Activated T-cell treated with anti-CD3 and anti-CD28 coated beads for 1 hour (primary cell): ENCODE measurements around the gene JCAD.
"Not testable (repeated sequence)": the region's sequence is repeated elsewhere in the genome, so short reads cannot be mapped to it uniquely, and the experiment has no call there.

Source experiments
- DNase-seq: peaks from one replicate; pipeline ENCODE4 v3.0.0-alpha.2; 2020; ENCODE audit warnings: low read depth

Gene JCAD

GRCh38 chr10:29987471-29987870, 71.9 kb downstream of the JCAD start:
- no peak for DNase-seq

DNA sequence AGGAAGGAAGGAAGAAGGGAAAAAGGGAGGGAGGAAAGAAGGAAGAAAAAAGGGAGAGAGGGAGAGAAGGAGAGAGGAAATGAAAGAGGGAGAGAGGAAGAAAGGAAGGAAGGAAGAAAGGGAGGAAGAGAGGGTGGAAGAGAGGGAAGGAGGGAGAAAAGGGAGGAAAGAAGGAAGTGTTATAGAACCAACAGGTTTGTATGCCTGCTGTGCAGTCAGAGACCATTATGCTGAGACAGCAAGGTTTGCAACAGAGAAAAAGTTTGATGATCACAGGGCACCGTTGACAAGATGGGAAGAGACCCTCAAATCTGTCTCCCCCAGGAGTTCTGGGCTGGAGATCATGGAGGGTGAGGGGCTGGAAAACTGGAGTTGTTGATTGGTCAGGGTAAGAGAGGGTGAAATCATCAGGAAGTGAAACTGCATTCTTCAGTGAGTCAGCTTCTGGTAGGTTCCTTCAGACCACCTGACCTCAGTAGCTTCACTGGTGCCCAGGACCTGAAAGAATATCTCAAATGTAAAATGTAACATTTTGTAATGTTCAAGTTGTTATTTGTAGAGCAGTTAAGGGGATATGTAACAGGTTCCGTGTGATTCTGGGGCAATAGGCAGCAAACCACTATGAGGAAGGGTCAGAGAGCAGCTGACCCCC, 76.3 kb downstream of the JCAD start:
- no peak for DNase-seq

DNA sequence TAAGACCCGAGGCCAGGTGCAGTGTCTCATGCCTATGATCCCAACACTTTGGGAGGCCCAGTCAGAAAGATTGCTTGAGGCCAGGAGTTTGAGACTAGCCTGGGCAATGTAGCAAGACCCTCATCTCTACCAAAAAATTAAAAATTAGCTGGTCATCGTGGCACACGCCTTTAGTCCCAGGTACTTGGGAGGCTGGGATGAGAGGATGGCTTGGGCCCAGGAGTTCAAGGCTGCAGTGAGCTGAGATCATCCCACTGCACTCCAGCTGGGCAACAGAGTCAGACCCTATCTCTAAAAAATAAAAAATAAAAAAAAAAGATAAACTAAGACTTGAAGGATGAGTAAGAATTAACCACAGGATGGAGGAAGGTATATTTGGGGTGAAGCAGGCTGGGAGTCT, 77.9 kb downstream of the JCAD start:
- no peak for DNase-seq

GRCh38 chr10:29980084-29980483, 79.3 kb downstream of the JCAD start:
- no peak for DNase-seq

GRCh38 chr10:29979421-29979779, 80.0 kb downstream of the JCAD start:
- not testable (repeated sequence) for DNase-seq

GRCh38 chr10:29977171-29977570, 82.2 kb downstream of the JCAD start:
- no peak for DNase-seq

- no peak for DNase-seq
Measured at GRCh38 chr10:29976134-29976533, 83.3 kb downstream of the JCAD start.

- no peak for DNase-seq
Measured at GRCh38 chr10:29974773-29975172, 84.6 kb downstream of the JCAD start.

- DNase-seq: no peak
Measured at GRCh38 chr10:29973921-29974320, 85.5 kb downstream of the JCAD start.

DNA sequence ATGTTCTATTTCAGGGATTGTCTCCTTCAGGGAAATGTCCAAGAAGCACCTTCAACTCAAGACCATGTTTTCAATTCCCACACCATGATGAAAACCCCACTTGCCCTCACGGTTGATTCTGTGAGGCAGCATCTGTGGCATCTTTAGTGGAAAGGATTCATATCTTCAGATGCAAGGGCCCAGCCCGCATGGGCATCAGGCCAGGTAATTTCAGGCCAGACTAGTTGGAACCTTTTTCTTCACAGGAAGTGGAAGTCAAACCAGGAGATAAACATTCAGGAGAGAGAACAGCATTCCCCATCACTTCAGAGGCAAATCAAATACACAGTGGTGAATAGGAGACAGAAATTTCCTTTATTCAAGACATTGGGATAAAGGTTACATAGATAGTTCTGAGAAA, 88.8 kb downstream of the JCAD start:
- no peak for DNase-seq

GRCh38 chr10:29970012-29970396, 89.4 kb downstream of the JCAD start:
- DNase-seq: no peak

GRCh38 chr10:29969255-29970011, 90.0 kb downstream of the JCAD start:
- DNase-seq: no peak

DNA sequence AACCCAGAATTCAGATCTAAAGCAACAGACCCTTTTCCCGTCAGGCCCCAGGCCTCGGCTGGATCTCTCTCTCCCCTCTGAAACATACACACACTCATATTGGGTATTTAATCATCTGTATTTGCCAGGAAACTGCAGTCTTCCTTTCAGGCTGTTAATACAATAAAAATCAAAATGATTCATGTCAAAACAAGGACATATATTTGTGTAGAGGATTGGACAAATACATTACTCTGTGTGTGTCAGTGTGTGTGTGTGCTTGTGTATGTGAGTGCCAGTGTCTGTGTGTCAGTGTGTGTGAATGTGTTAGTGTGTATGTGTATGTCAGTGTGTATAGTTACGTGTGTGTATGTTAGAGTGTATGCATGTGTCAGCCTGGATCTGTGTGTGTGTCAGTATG, 90.8 kb downstream of the JCAD start:
- no peak for DNase-seq

DNA sequence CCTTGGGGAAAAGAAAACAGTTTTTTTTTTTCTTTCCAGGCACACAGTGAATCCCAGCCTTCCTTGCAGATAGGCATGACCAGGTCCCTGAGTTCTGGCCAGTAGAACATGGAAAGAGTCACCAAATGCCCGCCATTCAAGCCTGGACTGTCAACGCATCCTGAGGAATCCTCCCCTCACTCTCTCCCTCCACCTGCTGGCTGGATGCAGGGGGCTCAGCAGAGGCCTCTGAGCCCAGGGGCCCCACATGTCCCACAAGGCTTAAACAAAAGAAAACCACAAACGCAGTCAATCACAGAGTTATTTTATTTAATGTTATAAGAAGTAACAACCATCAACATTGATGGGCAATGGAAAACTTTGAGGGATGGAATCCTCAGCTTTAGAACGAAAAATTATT, 93.1 kb downstream of the JCAD start:
- DNase-seq: no peak
